ENCODE measurements around the gene MINDY1. TPM values are rescaled to one million over a fixed set of nuclear protein-coding genes. Genes with fewer than 3 reads are reported as not detected.

Gene MINDY1
- 29.7 to 31.7 TPM (median 30.9 TPM) in 3 replicates for total RNA-seq

DNA sequence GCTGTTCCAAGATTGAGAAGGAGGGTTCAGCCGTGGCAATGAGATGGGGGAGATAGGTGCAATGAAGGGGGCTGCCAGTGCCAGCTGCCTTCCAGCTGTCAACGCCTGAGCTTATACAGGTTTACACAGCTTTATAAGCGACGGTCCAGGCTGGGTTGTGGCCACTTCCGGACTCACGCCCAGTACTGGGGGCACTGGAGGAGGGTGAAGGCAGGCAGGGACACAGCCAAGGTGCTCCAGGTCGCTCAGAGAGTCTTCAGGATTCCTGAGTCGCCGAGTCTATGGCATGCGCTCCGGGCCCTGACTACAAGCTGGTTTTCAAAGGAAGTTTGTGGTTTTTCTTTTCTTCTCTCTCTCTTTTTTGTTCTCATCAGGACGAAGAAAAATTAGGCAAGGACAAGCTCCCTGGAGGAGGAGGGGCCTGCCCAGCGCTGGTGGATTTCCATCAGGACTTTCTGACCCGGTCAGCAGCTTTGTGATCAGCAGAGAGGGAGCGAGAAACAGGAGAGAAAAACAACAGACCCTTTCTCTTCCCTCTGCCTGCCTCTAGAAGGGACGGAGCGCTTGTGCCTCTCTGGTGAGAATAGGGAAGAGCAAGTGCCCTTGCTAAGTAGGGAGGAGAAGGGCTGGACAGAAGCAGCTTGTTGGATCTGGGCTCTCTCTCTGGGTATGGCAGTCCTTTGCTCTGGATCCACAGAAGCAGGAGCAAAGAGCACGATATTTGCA lies at the start of gene MINDY1:
Gene MINDY1 (minus strand): TSS at position 576 of the 726 bp plus-strand sequence. CDS start 4,285 bp downstream, outside the sequence.
- Mint-ChIP-seq H3K27me3 (ENCODE audit: low read depth) (no peaks in the 10 kb centered on the region), H3K36me3 (peaks cover 6% of the 10 kb centered on the region), H3K27ac (peak within 1 kb of the TSS; percentile 100), H3K4me1 (peaks cover 70% of the 10 kb centered on the region), H3K9me3 (no peaks in the 10 kb centered on the region), H3K4me3 (peak within 1 kb of the TSS; percentile 97)
- TF ChIP-seq CTCF (IDR thresholded peaks at IDR 0.05; ENCODE audit: unreplicated experiment): no peak
- peak in 1 of 2 experiments; percentile 70 for DNase-seq (ENCODE audit: low spot score in 2 of 2, unreplicated experiment in 2 of 2)

DNA sequence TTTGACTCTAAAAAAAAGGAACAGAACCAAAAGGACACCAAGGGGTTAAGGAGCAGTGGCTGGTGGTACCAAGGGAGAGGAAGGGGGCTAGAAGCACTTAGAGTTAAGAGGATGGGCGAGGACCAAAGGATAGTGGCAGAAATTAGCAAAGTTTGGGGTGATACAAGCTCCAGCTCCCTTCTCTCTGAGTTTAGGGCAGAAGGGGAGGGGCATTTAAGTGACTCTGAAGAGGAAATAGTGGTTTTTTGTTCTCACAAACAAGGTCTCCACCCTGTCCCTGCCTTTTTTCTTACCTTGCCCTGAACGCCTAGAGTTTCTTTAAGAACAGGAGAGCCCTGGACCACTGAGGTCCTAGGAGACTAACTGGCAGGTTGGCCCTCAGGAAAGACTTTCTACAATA lies 49.4 kb upstream of the MINDY1 start:
- Mint-ChIP-seq H3K27ac (peak overlapping the region; percentile 77), H3K27me3 (ENCODE audit: low read depth) (no peaks in the 10 kb centered on the region), H3K4me1 (peaks cover 39% of the 10 kb centered on the region), H3K36me3 (peaks cover 17% of the 10 kb centered on the region), H3K9me3 (no peaks in the 10 kb centered on the region), H3K4me3 (no peak overlapping the region)
- no peak for DNase-seq (ENCODE audit: low spot score in 2 of 2, unreplicated experiment in 2 of 2)
- TF ChIP-seq CTCF (IDR thresholded peaks at IDR 0.05; ENCODE audit: unreplicated experiment): no peak

GRCh38 chr1:151055581-151055980 lies 48.9 kb upstream of the MINDY1 start:
- Mint-ChIP-seq H3K36me3 (peaks cover 17% of the 10 kb centered on the region), H3K27me3 (ENCODE audit: low read depth) (no peaks in the 10 kb centered on the region), H3K9me3 (no peaks in the 10 kb centered on the region), H3K4me1 (peaks cover 33% of the 10 kb centered on the region), H3K4me3 (no peak overlapping the region), H3K27ac (no peak overlapping the region)
- no peak for TF ChIP-seq CTCF (IDR thresholded peaks at IDR 0.05; ENCODE audit: unreplicated experiment)
- no peak for DNase-seq (ENCODE audit: low spot score in 2 of 2, unreplicated experiment in 2 of 2)

DNA sequence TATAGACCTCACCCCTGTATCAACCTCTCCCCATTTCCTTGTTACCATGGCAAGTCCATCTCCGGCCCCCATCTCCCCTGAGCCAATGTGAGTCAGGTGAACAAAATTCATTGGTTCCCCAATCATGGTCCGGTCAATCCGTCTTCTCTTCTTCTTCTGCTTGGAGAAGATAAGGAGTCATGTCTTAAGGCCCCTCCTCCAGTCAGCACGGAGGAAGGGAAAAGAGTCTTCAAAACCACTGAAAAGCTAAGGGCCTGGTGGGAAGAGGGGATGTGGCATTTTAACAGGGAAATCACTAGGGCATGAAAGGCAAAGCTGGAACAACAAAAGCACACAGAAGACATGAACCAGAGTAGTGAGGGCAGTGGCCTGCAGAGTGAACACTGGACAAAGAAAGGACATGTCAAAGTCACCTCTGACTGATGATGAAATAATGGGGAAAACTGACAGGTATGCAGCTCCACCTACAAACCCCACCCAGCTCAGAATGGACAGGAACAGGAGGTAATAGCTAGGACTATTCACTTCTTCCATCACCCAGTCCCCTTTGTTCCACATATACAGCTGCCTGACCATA lies 48.4 kb upstream of the MINDY1 start:
- no peak overlapping the region for H3K27ac Mint-ChIP-seq
- no peaks in the 10 kb centered on the region for H3K27me3 Mint-ChIP-seq (ENCODE audit: low read depth)
- TF ChIP-seq CTCF (IDR thresholded peaks at IDR 0.05; ENCODE audit: unreplicated experiment): no peak
- no peaks in the 10 kb centered on the region for H3K9me3 Mint-ChIP-seq
- no peak for DNase-seq (ENCODE audit: low spot score in 2 of 2, unreplicated experiment in 2 of 2)
- peaks cover 31% of the 10 kb centered on the region for H3K4me1 Mint-ChIP-seq
- peaks cover 17% of the 10 kb centered on the region for H3K36me3 Mint-ChIP-seq
- H3K4me3 Mint-ChIP-seq: no peak overlapping the region

- H3K9me3 Mint-ChIP-seq: no peaks in the 10 kb centered on the region
- DNase-seq (ENCODE audit: low spot score in 2 of 2, unreplicated experiment in 2 of 2): no peak
- H3K27me3 Mint-ChIP-seq (ENCODE audit: low read depth): no peaks in the 10 kb centered on the region
- peak overlapping the region; percentile 64 for H3K27ac Mint-ChIP-seq
- peaks cover 17% of the 10 kb centered on the region for H3K36me3 Mint-ChIP-seq
- no peak for TF ChIP-seq CTCF (IDR thresholded peaks at IDR 0.05; ENCODE audit: unreplicated experiment)
- peaks cover 29% of the 10 kb centered on the region for H3K4me1 Mint-ChIP-seq
- H3K4me3 Mint-ChIP-seq: no peak overlapping the region
These were observed 44.8 kb upstream of the MINDY1 start for GRCh38 chr1:151051356-151052009.
